Measurements from ENCODE around the gene PAK3. TPM values are rescaled to one million over a fixed set of nuclear protein-coding genes. Genes with fewer than 3 reads are reported as not detected.

The PAK3 gene
- total and polyA plus RNA-seq, 2 of the 4 experiments (the other 2 are of a cell fraction): 0.22 to 0.36 TPM

DNA sequence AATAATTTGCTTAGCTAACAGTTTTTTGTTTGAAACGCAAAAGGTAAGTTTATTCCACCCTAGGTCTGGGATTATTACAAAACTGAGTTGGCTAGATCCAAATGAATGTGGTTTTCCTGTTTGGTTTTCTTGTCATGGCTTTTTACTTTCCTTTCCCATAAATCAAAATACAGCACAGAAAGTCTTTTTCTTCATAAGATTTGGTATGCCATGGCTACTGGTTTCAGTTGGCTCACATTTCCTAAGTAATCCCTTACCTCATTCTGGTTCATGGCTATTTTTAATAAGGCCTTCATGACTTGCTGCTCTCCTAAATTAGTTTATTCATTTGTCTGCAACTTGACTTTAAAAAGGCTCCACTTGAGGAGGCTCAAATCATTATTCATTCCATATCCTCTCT lies 12.9 kb upstream of the PAK3 start:
- no peak overlapping the region for H3K56ac ChIP-seq (ENCODE audit: extremely low read depth, insufficient read depth, low read length)
- H3K9me1 ChIP-seq (ENCODE audit: insufficient read depth, low read length): no peaks in the 10 kb centered on the region
- no peak overlapping the region for H3K14ac ChIP-seq (replicated peaks; ENCODE audit: low read depth, low read length)
- intact Hi-C loops (cut with micrococcal nuclease): no loop called here
- no peak overlapping the region for H3K27ac ChIP-seq (ENCODE audit: insufficient read depth, low read length)
- H2AK9ac ChIP-seq (replicated peaks; ENCODE audit: low read depth, low read length, poor library complexity): no peak overlapping the region
- TF ChIP-seq, protein P1, sequence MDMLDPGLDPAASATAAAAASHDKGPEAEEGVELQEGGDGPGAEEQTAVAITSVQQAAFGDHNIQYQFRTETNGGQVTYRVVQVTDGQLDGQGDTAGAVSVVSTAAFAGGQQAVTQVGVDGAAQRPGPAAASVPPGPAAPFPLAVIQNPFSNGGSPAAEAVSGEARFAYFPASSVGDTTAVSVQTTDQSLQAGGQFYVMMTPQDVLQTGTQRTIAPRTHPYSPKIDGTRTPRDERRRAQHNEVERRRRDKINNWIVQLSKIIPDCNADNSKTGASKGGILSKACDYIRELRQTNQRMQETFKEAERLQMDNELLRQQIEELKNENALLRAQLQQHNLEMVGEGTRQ (IDR thresholded peaks at IDR 0.05; ENCODE audit: low read depth, low read length): no peak
- 0 out of 2 replicates have a peak, but pooled peaks have one; percentile 19 for TF ChIP-seq MAFK (IDR thresholded peaks at IDR 0.05; ENCODE audit: low read depth, low read length)
- H3K36me3 ChIP-seq (ENCODE audit: control insufficient read depth, insufficient read depth, low read length): no peaks in the 10 kb centered on the region
- H3K9me3 ChIP-seq (ENCODE audit: control insufficient read depth, insufficient read depth, low read length): no peaks in the 10 kb centered on the region
- WGBS, 2 experiments (ENCODE audit: extremely low coverage in 2 of 2, insufficient read length in 1 of 2): no CpG with 5 or more reads among the region's 1 CpG
- H4K20me1 ChIP-seq (ENCODE audit: insufficient read depth, low read length): no peaks in the 10 kb centered on the region
- no peaks in the 10 kb centered on the region for H3K4me1 ChIP-seq (ENCODE audit: control insufficient read depth, insufficient read depth, low read length)
- H4K91ac ChIP-seq (ENCODE audit: insufficient read depth, low read depth, low read length): no peak overlapping the region
- no peak overlapping the region for H3K4me3 ChIP-seq (ENCODE audit: insufficient read depth, low read depth, low read length)
- dilution Hi-C loops (cut with HindIII; ENCODE audit: low sequenced_read_pairs, unreplicated experiment): no loop called here
- no peak overlapping the region for H4K5ac ChIP-seq (ENCODE audit: low read depth, low read length)
- no peak overlapping the region for H3K23ac ChIP-seq (ENCODE audit: low read depth, low read length)
- POLR2A ChIA-PET (ENCODE audit: unreplicated experiment): no interaction called here
- in situ Hi-C loops (cut with MboI; ENCODE audit: low sequenced_read_pairs): no loop called here
- ATAC-seq (ENCODE audit: low read depth) (no peak), DNase-seq (no peak)
- no peak overlapping the region for H2AFZ ChIP-seq (replicated peaks; ENCODE audit: low read length, poor library complexity)
- H3K18ac ChIP-seq (ENCODE audit: low read depth, low read length): no peak overlapping the region
- H3K4me2 ChIP-seq (ENCODE audit: low read depth, low read length): no peak overlapping the region
- no peak overlapping the region for H2AK5ac ChIP-seq (ENCODE audit: low read depth, low read length)
- H3K4ac ChIP-seq (ENCODE audit: low read depth, low read length): no peak overlapping the region
- H2BK15ac ChIP-seq (ENCODE audit: low read depth, low read length): no peak overlapping the region
- CTCF ChIA-PET: no interaction called here
- H3K9ac ChIP-seq (ENCODE audit: low read depth, low read length): no peak overlapping the region
- H2BK20ac ChIP-seq (ENCODE audit: low read depth, low read length): no peak overlapping the region
- no peak overlapping the region for H2BK5ac ChIP-seq (ENCODE audit: low read depth, low read length, poor library complexity, severe bottlenecking)
- H3K27me3 ChIP-seq (ENCODE audit: control insufficient read depth, insufficient read depth, low read length): peaks cover 12% of the 10 kb centered on the region
- no TSS peak for BruUV-seq (replicated peaks)
- H3K79me1 ChIP-seq (ENCODE audit: low read depth in 1 of 2, low read length in 2 of 2): no peaks in the 10 kb centered on the region
- no peak overlapping the region for H2BK120ac ChIP-seq (ENCODE audit: low read depth, low read length)
- no peak overlapping the region for H4K8ac ChIP-seq (ENCODE audit: low read depth in 2 of 2, low read length in 2 of 2)
